Activated CD4-positive, alpha-beta T cell treated with anti-CD3 and anti-CD28 coated beads for 24 hours (primary cell): ENCODE data around the gene SUMF2.
"Not testable (repeated sequence)": the region's sequence is repeated elsewhere in the genome, so short reads cannot be mapped to it uniquely, and the experiment has no call there.

Source experiments
- DNase-seq, 2 donors: peaks; one replicate each; pipeline ENCODE4 v3.0.0-alpha.2; 2020; ENCODE audit warnings: low read depth in 2 of 2

SUMF2 gene

GRCh38 chr7:56063882-56064625, at the start of gene SUMF2:
TSS of gene SUMF2 (plus strand) at chr7:56064286. CDS start at chr7:56064312, 26 bp downstream.
- DNase-seq = peak; percentile 83

GRCh38 chr7:56017015-56017414, 47.1 kb upstream of the SUMF2 start:
- not testable (repeated sequence) for DNase-seq

GRCh38 chr7:56019501-56019900, 44.6 kb upstream of the SUMF2 start:
- no peak for DNase-seq

- DNase-seq = no peak
These were observed 40.6 kb upstream of the SUMF2 start for GRCh38 chr7:56023500-56023899.

- DNase-seq = no peak
These were observed 37.5 kb upstream of the SUMF2 start for GRCh38 chr7:56026538-56026937.

- no peak for DNase-seq
These were observed 35.0 kb upstream of the SUMF2 start for GRCh38 chr7:56028942-56029630.

- no peak for DNase-seq
These were observed 33.7 kb upstream of the SUMF2 start for GRCh38 chr7:56030340-56030739.

- not testable (repeated sequence) for DNase-seq
These were observed 32.5 kb upstream of the SUMF2 start for GRCh38 chr7:56031556-56031955.

- DNase-seq = not testable (repeated sequence)
These were observed 31.5 kb upstream of the SUMF2 start for GRCh38 chr7:56032578-56032977.

GRCh38 chr7:56033671-56034432, 30.2 kb upstream of the SUMF2 start:
- DNase-seq = peak; percentile 46 to 53

GRCh38 chr7:56040730-56041129, 23.4 kb upstream of the SUMF2 start:
- no peak for DNase-seq

- DNase-seq = not testable (repeated sequence)
These were observed 18.3 kb upstream of the SUMF2 start for GRCh38 chr7:56045758-56046157.

- no peak for DNase-seq
These were observed 17.2 kb upstream of the SUMF2 start for GRCh38 chr7:56046721-56047445.

- DNase-seq = not testable (repeated sequence)
These were observed 16.5 kb upstream of the SUMF2 start for GRCh38 chr7:56047446-56048116.

- DNase-seq = no peak
These were observed 15.8 kb upstream of the SUMF2 start for GRCh38 chr7:56048245-56048644.

- DNase-seq = not testable (repeated sequence)
These were observed 15.3 kb upstream of the SUMF2 start for GRCh38 chr7:56048763-56049162.

- DNase-seq = no peak
These were observed 13.1 kb upstream of the SUMF2 start for GRCh38 chr7:56051053-56051338.

GRCh38 chr7:56051339-56052191, 12.5 kb upstream of the SUMF2 start, which contains the start of the genes CCT6A and PSPH:
TSS of gene CCT6A (plus strand) at chr7:56051765. CDS start at chr7:56051849, 84 bp downstream.
TSS of gene PSPH (minus strand) at chr7:56051444. CDS start at chr7:56021212, 30,232 bp downstream.
- DNase-seq = peak; percentile 88 to 90

GRCh38 chr7:56053379-56053778, 10.7 kb upstream of the SUMF2 start:
- no peak for DNase-seq

GRCh38 chr7:56053993-56054392, 10.1 kb upstream of the SUMF2 start:
- no peak for DNase-seq
